ENCODE measurements around the gene LAG3. TPM values are rescaled to one million over a fixed set of nuclear protein-coding genes. Genes with fewer than 3 reads are reported as not detected.

LAG3 gene
- total and polyA plus RNA-seq, 2 experiments from 2014 or later, result 3.7 to 4.7 TPM

- no peak for TF ChIP-seq CTCF (conservative IDR thresholded peaks at IDR 0.05; ENCODE audit: low read depth in 2 of 2)
- no peak for TF ChIP-seq ZNF462 (CRISPR knock-in tag; IDR thresholded peaks at IDR 0.05)
These were observed 49.5 kb downstream of the LAG3 start, which contains the start of gene GPR162 (continued) for GRCh38 chr12:6821591-6822425.

GRCh38 chr12:6822426-6823135, 50.3 kb downstream of the LAG3 start:
- no peaks in the 10 kb centered on the region for H3K36me3 ChIP-seq (ENCODE audit: insufficient read depth)
- H3K27ac ChIP-seq (ENCODE audit: low read depth), result no peak overlapping the region
- DNase-seq (ENCODE audit: low spot score) (no peak), ATAC-seq (no peak)
- H3K4me2 ChIP-seq, result peak overlapping the region; percentile 94
- no peak for TF ChIP-seq ZNF331 (CRISPR knock-in tag; IDR thresholded peaks at IDR 0.05; ENCODE audit: low read depth)
- no peak for TF ChIP-seq NANOG (IDR thresholded peaks at IDR 0.05; ENCODE audit: borderline replicate concordance)
- TF ChIP-seq POLR2AphosphoS5 (IDR thresholded peaks at IDR 0.05; ENCODE audit: low read depth), result no peak
- H3K79me2 ChIP-seq (replicated peaks; ENCODE audit: insufficient read depth), result no peaks in the 10 kb centered on the region
- peak overlapping the region; percentile 81 for H3K4me3 Mint-ChIP-seq
- H3K9me3 Mint-ChIP-seq, result no peaks in the 10 kb centered on the region
- H3K4me1 Mint-ChIP-seq, result peaks cover 77% of the 10 kb centered on the region
- peak overlapping the region; percentile 76 for H3K4me3 ChIP-seq
- peaks cover 21% of the 10 kb centered on the region for H3F3A ChIP-seq (replicated peaks; ENCODE audit: low read depth)
- H3K27ac Mint-ChIP-seq, result no peak overlapping the region
- no peaks in the 10 kb centered on the region for H4K20me1 ChIP-seq (replicated peaks; ENCODE audit: insufficient read depth)
- peaks cover 7% of the 10 kb centered on the region; the same call in 2 of the 3 replicates for H3K36me3 Mint-ChIP-seq (ENCODE audit: low read depth)
- H3K27me3 Mint-ChIP-seq (ENCODE audit: insufficient read depth, low read depth, poor library complexity), result peaks cover 39% of the 10 kb centered on the region
- peaks cover 59% of the 10 kb centered on the region for H3K4me1 ChIP-seq (ENCODE audit: insufficient read depth)
- peaks cover 57% of the 10 kb centered on the region for H3K27me3 ChIP-seq (ENCODE audit: insufficient read depth)
- no peak overlapping the region for H2AFZ ChIP-seq
- no peaks in the 10 kb centered on the region for H3K9me2 ChIP-seq (ENCODE audit: insufficient read depth)
